Ureter (tissue), 1 donor: ENCODE results near the gene DAGLA. TPM values are rescaled to one million over a fixed set of nuclear protein-coding genes. Genes with fewer than 3 reads are reported as not detected.

ENCODE experiments used
- DNase-seq: peaks from one replicate; pipeline ENCODE4 v3.0.0-alpha.2; 2020; ENCODE audit warnings: low spot score
- total RNA-seq: library from RNA; stranded (reverse); gene quantifications from one replicate; pipeline ENCODE4 v1.2.4, GENCODE V29; 2023
- donor health status: DM: yes; HTN: yes; CAD: no.

DAGLA gene
- total RNA-seq, 1 donor from 2014 or later = 2.7 TPM

DNA sequence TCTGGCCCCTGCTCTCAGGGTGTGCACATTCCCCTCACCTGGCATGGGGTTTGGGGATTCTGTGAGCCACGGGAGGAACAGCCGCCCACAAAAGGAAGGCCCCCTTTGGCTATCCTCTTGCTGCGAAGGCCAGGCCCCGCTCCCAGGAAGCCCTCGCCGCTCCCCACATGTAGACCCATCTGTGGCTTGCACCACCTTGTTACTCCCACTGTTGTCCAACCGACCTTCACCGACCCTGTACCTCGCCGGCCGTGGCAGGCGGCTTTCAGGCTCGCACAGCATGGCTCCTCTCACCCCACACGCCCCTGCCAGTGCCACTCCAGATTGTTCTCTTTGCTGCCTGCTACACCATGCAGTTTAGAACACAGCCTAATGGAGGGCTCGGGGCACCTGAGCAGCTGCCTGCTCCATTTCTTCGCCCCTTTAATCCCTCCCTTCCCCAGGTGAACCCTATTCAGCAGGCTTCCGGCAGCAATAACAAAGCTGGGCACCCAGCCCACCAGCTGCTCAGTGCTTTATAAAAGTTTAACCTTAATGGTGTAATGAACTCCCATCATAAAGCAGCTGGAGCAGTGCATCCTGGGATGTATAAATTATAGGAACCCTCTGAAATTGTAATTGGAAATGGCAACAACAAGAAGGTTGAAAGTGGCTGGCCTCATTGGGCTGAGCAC is 10.7 kb downstream of the DAGLA start:
- no peak for DNase-seq

DNA sequence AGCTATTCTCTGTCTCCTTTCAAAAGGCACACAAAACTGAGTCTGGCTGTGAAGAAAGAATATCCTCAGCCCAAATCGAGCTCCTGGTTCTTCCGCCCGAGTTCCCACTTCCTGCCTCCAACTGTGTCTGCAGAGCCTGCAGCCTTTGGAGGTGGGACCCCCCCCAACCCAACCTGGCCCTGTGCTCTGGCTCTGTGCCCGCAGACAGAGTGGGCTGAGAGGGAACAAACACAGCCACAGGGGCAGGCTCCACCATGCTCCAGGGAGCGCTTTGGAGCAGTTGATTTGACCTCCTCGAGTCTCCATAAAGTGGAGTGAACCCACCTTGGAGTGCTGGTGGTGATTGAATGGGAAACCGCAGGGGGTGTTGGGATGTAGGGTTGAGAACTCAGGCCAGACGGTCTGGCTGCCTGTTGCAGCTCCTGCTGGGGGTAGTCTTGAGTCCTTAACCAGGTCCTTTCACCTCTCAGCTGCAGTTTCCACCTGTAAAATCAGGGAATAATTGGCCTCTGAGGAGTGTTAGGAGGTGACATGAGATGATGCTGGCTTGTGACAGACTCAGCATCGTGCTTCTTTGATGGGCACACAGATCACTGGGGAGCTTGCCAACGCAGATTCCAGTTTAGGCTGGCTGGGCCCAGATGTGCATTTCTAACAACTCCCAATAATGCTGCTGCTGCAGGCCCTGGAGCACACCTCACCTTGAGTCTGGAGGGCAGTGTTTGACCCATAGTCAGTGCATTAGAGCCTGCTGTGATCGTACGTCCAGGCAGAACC is 11.4 kb downstream of the DAGLA start:
- no peak for DNase-seq

DNA sequence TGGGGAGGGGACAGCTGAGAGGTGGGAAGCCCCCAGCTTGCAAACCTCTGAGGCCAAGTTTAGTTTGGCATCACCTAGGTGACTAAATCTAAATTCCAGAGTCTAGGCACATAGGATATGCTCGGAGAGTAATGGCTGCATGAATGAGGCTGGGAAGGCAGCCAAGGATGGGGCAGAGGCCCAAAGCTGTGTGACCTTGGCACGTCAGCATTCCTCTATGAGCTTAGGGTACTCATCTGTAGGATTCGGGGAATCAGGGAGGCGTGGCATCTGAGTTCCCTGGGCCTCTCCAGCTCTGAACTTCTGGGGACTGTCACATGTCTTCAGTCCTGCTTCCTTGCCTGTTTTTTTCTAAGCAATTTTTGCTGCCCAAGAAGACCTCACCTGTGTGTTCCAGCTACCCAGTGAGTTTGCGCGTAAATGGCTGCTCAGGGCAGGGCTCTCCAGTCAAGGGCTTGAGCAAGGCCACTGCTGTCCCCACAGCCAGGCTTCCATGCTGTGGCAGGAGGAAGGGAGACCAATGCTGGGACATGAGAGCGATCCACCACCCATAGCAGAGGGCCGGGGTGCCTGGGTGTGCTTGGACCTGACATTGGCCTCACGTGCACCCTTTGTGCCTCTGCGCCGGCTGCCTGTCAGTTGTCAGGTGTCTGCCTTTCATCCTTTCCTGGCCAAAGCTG is 13.9 kb downstream of the DAGLA start:
- no peak for DNase-seq

DNA sequence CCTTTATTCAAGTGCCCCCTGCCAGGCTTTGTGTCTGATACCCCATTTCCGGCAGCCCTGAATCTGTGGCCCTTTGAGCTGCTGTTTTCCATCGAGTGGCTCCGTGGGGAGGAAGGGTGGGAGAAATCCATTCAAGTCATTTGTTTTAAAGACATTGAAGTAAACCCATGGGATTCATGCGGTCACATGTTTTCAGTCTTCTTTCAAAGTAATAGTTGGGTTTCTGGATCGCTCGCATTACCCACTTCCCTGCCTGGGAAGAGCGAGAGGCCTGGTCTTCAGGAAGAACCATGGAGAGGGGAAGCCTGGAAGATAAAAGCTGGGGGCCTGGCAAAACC is 14.4 kb downstream of the DAGLA start:
- DNase-seq = no peak

DNA sequence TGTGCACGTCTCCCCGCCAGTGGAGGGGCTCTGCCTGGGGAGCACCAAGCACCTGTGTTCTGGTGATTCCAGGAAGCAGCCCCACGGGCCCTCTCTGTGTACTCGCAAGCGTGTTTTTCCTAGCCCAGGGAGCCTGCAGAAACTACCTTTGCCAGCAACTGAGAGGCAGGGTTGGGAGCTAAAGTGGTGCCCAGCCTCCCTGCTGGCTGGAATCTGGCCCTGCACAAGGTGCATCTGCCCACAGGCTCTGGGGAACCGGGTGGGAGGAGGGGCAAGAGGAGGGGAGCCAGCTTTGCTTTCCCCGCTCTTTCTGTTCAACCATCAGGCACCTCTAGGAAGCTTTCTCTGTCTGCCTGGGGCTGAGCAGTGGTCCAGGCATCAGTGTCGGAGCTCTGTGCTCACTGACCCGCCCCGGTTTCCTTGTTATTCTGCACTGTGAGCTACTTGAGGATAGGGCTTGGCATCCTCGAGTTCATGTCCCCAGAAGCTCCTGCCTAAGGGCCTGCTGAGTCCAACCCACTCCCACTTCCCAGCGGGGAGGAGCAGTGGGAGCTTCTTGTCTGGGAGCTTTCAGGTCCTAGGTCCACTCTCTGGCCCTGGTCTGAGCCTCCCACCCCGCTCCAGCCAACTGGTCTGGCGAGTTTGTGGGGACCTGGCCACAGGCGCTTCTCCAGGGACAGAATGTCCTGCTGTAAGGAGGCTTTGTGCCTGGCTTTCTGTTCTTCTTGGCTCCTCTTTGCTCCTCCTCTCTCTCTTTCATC is 14.9 kb downstream of the DAGLA start:
- DNase-seq = no peak

DNA sequence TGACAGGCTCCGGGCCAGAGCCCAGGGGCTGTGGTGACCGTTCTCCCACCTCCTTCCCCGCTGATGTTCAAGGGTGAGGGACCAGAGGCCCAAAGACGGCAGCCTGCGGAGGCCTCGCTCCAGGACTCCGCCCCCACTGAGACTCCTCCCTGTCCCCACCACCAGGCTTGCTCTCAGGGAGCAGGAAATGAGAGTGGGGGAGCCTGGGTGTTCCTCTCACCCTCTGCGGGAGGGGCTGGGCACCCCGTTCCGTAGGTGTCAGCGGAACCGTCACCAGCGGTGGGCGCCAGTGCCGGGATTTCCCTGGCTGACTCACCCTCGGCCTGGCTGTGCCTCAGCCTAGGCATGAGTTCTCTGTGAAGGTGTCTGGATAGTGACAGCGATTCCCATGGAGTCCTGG is 15.7 kb downstream of the DAGLA start:
- DNase-seq = peak; percentile 82

DNA sequence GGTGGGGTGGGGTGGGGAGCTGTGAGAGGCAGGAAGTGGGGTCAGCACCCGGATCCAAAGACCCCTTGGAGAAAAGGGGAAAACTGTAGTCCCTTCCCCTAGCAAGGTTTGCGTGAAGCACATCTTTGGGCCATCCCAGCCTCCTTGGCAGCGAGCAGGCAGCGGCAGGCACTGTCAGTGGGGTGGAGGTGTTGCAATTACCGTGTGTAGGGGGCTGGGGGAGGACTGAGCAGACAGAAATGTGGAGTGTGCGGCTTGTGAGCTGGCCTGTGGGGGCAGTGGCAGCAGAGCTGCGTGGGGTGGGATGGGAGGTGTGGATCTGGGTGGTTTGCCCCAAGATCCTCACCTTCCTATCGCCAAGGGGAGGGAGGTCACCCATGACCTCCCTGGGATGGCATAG is 16.4 kb downstream of the DAGLA start:
- no peak for DNase-seq

DNA sequence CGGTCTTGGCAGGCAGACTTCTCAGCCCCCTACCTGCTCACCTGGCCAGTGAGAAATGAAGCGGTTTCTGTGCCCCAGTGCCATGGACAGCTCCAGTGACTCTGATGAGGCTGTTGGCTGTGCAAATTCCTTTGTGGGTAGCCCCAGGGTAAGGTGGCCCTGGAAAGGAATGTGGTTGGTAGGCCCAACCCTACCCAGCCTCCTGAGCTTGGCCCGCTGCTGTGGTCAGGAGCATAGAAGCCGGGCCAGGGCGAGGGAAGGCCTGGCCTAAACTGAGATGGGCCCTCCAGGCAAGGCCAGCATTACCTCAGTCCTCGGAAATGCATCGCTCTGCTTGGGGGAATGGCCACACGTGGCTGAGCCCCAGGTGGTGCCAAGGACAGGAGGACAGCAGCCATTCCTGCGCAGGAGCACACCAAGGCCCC is 16.9 kb downstream of the DAGLA start:
- no peak for DNase-seq

DNA sequence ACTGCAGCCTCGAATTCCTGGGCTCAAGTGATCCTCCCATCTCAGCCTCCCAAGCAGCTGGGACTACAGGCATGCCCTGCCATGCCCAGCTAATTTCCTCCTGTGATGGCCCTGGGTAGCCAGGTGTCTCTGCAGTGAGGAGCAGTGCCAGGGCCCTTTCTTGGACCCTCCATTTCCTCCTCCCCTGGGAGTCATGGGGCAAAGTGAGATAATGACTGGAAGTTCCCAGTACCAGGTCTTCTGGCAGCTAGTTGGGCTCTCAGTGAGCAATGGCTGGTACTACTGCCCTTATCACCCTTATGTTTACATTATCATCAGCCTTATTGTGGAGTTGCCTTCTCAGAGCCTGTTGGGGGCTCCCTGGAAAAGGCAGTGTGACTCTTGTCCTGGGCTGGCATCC is 17.6 kb downstream of the DAGLA start:
- DNase-seq = no peak

DNA sequence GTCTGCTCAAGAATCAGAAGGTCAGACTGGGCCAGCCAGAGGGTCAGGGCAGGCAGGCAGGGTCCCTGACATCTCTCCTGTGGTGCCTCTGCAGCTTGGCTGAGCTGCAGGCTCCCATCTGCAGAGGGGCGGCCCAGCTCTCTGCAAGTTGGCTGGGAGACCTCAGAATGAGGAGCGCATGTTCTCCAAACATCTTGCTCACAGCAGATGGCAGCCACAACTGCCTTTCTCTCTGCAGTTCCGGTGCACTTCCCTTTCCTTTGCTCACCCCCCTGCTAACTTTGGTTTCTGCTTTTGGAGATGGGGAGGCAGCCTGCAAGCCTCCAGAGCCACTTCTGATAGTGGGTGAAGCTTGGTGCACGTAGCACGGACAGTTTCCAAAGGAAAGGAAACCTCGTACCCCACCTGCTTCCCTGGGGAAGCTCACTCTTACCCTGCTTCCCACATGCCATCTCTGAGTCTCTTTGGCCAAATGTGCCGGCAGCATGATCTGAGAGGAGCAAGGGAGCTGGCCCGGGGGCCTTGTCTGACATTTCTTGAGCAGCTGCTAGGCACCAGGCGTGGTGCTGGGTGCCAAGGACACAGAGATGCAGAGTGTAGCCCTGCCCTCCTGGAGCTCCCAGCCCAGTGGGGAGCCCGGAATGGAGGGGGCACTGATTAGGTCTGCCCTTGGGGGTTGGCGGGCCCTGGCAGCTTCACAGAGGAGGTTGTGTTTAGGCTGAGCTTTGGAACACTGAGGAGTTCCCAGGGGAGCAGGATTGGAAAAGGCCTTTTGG is 18.2 kb downstream of the DAGLA start:
- DNase-seq = no peak

DNA sequence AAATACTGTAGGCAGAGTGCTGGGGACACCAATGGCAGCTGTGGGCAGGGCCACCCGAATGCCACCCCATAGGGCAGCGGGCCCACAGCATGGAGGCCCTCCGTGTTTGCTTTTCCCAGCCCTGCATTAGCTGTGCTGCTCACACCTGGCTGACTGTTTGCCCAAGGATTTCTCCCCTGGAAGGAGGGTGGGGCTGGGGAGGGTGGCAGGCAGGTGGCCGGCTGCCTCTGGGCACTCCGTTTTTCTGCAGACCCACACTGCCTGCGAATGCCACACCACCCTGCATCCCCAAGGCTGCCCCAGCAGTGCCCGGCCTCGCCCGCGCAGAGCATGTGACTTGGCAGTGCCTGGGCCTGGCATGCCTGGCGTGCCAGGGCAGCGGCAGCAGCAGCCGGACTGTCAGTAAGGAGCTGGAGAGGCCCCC is 19.6 kb downstream of the DAGLA start:
- DNase-seq = no peak

DNA sequence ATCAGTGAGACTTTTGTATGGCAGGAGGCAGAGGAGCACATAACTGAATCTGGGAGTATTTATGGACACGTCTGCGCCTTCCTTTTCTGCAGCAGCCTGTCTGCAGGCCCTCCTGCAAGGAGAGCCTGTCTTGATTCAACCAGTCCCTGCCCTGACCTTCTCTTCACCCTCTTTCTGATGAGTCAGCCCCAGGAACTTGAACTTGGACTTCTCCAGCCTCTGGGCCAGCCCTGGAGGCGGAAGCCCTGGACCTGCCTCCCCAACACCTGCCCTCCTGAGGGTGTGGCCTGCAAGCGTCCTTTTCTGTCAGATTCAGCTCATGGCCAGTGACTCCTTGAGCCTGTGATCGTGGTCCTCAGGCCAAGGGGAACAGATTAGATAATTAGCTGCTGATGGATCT is 20.0 kb downstream of the DAGLA start:
- peak; percentile 69 for DNase-seq

DNA sequence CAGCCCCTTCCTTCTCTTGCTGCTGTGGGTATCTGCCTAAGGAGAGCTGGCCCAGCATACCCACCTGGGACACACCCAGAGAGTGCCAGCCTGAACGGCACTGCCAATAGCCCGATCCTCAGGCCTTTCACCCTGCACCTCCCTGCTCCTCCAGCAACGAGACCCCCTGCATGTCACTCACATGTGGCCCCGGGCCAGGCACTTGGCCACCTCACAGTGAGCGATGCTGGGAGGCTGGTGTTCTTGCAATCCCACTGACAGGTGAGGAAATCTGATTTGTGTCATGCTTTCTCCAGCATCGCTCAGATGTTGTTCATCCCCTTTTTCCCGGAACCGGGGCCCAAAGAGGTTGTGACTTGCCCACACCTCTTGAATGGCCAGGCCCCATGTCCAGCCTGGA is 20.5 kb downstream of the DAGLA start:
- DNase-seq = no peak

DNA sequence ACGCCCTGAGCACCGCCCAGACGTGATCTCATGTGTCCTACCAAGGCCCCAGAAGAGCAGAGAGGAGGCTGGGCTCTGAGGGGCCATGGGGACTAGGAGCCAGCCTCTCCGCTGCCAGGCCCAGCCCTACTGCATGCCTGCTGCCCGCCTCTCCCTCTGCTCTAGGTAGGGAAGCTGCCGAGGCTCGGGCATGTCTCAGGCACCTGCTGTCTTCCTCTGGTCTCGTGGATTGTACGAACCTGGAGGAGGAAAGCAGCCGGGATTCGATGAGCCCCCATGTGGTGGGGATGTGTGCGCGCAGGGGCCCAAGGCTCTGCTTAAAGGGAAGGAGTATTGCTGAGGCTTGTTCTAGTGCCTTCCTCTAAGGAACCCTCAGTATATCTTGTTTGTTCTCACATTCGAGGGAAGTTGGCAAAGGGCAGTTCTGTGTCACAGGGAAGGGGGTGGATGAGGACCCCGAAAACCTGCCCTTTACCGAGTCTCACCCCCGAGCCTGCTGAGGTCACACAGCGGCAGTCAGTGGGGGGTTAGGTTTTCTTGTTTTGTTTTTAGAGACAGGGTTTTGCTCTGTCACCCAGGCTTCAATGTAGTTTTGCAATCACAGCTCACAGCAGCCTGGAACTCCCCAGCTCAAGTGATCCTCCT is 21.2 kb downstream of the DAGLA start:
- no peak for DNase-seq

DNA sequence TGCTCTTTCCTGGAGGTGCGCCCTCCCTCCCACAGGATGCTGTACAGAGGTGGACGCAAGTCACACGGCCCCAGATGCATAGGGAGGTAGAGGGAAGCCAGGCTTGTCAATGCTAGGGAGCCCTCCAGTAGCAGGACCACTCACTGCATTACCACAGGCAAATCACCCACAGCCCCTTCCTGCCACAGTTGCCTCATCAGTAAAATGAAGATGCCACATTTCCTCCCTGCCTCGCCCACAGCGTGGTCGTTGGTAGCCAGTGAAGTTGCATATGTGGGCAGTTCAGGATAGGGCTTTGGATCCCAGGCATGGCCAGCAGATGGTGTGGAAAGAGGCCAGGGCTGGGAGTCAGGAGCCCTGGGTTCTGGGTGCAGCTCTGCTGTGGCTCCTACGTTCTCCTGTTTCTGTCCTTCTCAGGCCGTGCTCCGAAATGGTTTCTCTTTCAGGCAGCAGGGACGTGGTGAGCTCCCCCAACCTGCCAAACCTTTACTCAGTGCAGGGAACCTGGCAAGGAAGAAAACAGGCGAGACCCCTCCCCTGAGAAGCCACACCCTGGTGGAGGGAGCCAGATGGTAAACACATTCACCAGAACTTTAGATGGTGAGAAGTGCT is 22.6 kb downstream of the DAGLA start:
- DNase-seq = no peak

DNA sequence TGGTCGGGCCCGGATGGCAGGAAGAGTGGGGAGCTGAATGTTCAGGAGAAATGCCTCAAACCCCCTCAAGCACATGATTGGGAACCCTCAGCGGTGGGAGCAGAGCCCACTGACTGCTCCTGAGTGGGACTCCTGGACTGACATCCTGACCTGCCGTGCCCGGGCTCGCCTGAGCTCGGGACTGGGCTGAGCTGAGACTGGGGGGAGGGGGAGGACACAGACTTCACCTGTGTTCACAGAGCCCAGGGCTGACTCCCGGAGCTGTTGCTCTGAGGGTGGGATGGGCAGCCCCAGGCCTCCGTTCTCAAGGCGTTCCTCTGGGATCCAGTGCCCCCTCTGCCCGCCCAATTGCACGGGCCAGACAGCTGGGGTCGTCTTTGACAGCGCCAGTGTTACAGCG is 24.6 kb downstream of the DAGLA start:
- DNase-seq = no peak

DNA sequence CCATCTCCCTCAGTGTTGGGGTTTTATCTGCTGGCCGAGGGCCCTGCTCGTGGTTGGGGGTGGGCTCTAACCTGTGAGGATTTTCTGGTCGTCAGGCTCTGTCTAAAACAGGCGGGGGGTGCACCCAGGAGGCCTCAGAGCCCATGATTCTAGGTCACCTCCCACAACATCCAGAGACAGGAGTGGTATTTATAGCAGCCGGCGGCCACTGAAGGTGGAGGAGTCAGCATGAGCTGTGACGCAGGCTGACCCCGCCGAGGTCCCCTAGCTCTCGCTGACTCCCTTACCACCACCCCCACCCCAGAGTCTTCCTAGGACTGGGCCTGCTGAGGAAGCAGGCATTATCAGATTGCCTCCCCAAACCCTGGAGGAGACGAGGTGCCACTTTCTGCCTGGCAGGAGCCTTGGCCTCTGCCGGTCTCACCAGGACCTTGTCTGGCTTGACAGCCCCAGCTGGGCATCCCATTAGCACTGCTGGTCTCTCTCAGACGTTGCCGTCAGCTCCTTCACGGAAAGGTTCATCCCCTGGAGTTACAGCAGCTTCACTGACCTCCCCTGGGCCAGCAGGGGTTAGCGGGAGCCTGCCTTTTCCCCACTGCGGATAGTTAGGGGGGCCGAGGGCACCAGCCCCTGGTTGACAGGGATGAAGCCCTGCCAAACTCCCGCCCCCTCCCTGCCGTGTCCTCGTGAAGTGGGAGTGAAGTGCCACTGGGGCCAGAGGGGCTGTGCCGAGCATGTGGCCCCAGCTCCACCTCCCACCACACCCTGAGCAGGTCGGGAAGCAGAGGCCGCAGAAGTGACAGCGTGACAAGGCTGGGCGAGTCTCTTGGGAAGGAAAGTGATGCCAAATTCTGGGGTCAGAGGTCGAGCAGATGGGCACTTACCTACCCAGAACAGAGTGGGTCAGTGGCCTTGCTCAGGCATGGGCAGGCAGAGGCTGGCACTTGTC is 26.5 kb downstream of the DAGLA start:
- no peak for DNase-seq

DNA sequence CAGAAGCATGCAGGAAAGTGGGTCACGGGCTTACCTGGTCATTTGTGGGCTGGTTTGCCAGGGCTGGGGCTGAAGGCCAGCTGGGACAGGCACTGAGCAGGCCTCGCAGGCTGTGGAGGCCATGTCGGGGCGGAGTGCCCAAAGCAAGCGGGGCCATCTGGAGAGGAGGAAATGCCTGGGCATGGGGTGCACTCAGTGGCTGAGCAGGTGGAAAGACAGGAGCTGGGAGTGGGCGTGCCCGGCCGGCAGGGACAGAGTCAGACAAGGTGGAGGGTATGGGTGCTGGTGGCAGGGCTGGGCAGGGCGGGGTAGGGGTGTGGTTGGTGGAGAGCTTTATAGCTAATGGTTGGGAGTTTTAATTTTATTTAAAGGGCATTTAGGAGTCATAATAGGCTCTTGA is 27.4 kb downstream of the DAGLA start:
- DNase-seq = no peak

DNA sequence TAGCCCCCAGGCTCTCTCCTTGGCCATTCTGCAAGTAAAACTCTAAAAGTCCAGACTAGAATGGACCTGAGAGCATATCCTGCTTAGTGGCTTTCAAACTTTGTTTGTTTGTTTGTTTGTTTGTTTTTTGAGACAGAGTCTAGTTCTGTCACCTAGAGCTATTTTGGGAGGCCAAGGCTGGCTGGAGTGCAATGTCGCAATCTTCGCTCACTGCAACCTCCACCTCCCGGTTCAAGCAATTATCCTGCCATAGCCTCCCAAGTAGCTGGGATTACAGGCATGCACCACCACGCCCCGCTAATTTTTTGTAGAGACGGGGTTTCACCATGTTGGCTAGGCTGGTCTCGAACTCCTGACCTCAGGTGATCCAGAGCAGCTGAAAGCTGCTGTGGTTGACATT is 28.9 kb downstream of the DAGLA start:
- no peak for DNase-seq
